HEK293 (cell line): ENCODE results near the gene MAPK11.
A peak's percentile ranks its signal among the peaks of the same experiment; 100 is the strongest.

Source experiments
- CTCF ChIP-seq: fragments of 450-650 bp; formaldehyde crosslinking; IDR thresholded peaks from 2 replicates; pipeline ENCODE4 v1.5.1; 2016; ENCODE audit warnings: missing biosample characterization, missing genetic modification characterization
- KLF1 ChIP-seq: fragments of 450-650 bp; formaldehyde crosslinking; IDR thresholded peaks from 2 replicates; pipeline ENCODE4 v1.5.1; 2016; ENCODE audit warnings: missing biosample characterization, missing genetic modification characterization
- KLF9 ChIP-seq: fragments of 450-650 bp; formaldehyde crosslinking; IDR thresholded peaks from 2 replicates; pipeline ENCODE4 v1.5.1; 2016; ENCODE audit warnings: missing biosample characterization, missing genetic modification characterization, low read depth
- PATZ1 ChIP-seq: fragments of 450-650 bp; formaldehyde crosslinking; IDR thresholded peaks from 2 replicates; pipeline ENCODE4 v1.5.1; 2016; ENCODE audit warnings: missing biosample characterization, missing genetic modification characterization
- PRDM4 ChIP-seq: fragments of 450-650 bp; formaldehyde crosslinking; IDR thresholded peaks from 2 replicates; pipeline ENCODE4 v1.5.1; 2017; ENCODE audit warnings: missing biosample characterization, missing genetic modification characterization
- REST ChIP-seq: fragments of 450-650 bp; formaldehyde crosslinking; IDR thresholded peaks from 2 replicates; pipeline ENCODE4 v1.5.1; 2016; ENCODE audit warnings: missing biosample characterization, missing genetic modification characterization
- ZBTB26 ChIP-seq: fragments of 450-650 bp; formaldehyde crosslinking; optimal IDR thresholded peaks from 2 replicates; pipeline ENCODE3; 2016; ENCODE audit warnings: missing biosample characterization, mild to moderate bottlenecking, missing genetic modification characterization
- ZNF157 ChIP-seq: fragments of 450-650 bp; formaldehyde crosslinking; IDR thresholded peaks from 2 replicates; pipeline ENCODE4 v1.5.1; 2016; ENCODE audit warnings: missing biosample characterization, missing genetic modification characterization
- ZNF398 ChIP-seq: fragments of 450-650 bp; formaldehyde crosslinking; IDR thresholded peaks from 2 replicates; pipeline ENCODE4 v1.5.1; 2017; ENCODE audit warnings: missing biosample characterization, missing genetic modification characterization
- ZNF571 ChIP-seq: fragments of 450-650 bp; formaldehyde crosslinking; IDR thresholded peaks from 2 replicates; pipeline ENCODE4 v1.5.0; 2017; ENCODE audit warnings: missing biosample characterization, missing genetic modification characterization
- ZNF692 ChIP-seq: fragments of 450-650 bp; formaldehyde crosslinking; IDR thresholded peaks from 2 replicates; pipeline ENCODE4 v1.5.1; 2016; ENCODE audit warnings: missing biosample characterization, missing genetic modification characterization
- ZNF777 ChIP-seq: fragments of 450-650 bp; formaldehyde crosslinking; IDR thresholded peaks from 2 replicates; pipeline ENCODE4 v1.5.1; 2017; ENCODE audit warnings: missing biosample characterization, missing genetic modification characterization, borderline replicate concordance

- TF ChIP-seq KLF1 (tag by site-specific recombination) (no peak), ZNF157 (tag by site-specific recombination) (no peak), REST (tag by site-specific recombination) (no peak), PRDM4 (tag by site-specific recombination) (no peak), CTCF (tag by site-specific recombination) (no peak), ZBTB26 (tag by site-specific recombination) (no peak), PATZ1 (tag by site-specific recombination) (0 out of 2 replicates have a peak, but pooled peaks have one; percentile 4), ZNF692 (no peak), ZNF777 (tag by site-specific recombination) (no peak), ZNF398 (tag by site-specific recombination) (no peak), ZNF571 (no peak), KLF9 (tag by site-specific recombination) (no peak)
Measured at GRCh38 chr22:50264946-50265669, 5.1 kb downstream of the MAPK11 start.
